Testis (tissue), 3 donors: ENCODE results near the gene PCBP4. TPM values are rescaled to one million over a fixed set of nuclear protein-coding genes. Genes with fewer than 3 reads are reported as not detected.
A peak's percentile ranks its signal among the peaks of the same experiment; 100 is the strongest.

ENCODE experiments used
- DNase-seq: peaks from one replicate; pipeline ENCODE4 v3.0.0-alpha.2; 2019
- H3K27ac ChIP-seq, 2 donors: fragments of 200-600 bp; sonication (generic); one replicate each; pipeline ENCODE4 v1.5.1; 2019
- H3K27me3 ChIP-seq: fragments of 200-600 bp; sonication (generic); one replicate; pipeline ENCODE4 v1.5.1; 2019
- H3K36me3 ChIP-seq: fragments of 200-600 bp; sonication (generic); one replicate; pipeline ENCODE4 v1.5.1; 2017; ENCODE audit warnings: low read depth; ENCODE audit errors: missing control alignments
- H3K4me1 ChIP-seq: fragments of 200-600 bp; sonication (generic); one replicate; pipeline ENCODE4 v1.5.1; 2019
- H3K4me3 ChIP-seq, 2 donors: fragments of 200-600 bp; sonication (generic); one replicate each; pipeline ENCODE4 v1.5.1; 2017 to 2019
- H3K9me3 ChIP-seq: fragments of 200-600 bp; sonication (generic); one replicate; pipeline ENCODE4 v1.5.1; 2017
- CTCF ChIP-seq, 3 experiments: fragments of 450-650 bp in 2 of 3; fragments of 200-600 bp in 1 of 3; sonication (generic) in 1 of 3; IDR thresholded peaks; one replicate each; pipeline ENCODE4 v1.5.1; 2016 to 2019; ENCODE audit warnings: antibody characterized with exemption in 3 of 3, mild to moderate bottlenecking in 2 of 3, moderate library complexity in 1 of 3
- POLR2A ChIP-seq: fragments of 450-650 bp; IDR thresholded peaks from one replicate; pipeline ENCODE4 v1.6.1; 2017; ENCODE audit warnings: antibody characterized with exemption, mild to moderate bottlenecking, moderate library complexity
- WGBS, 2 donors: methylation state at CpG; one replicate each; pipeline ENCODE4 v1.1.5; 2018; 5-methylcytosine and 5-hydroxymethylcytosine counted together
- intact Hi-C: fragments of 100-400 bp; cut with DNase I; formaldehyde crosslinking; loops from one replicate; pipeline ENCODE4 v1.15.1; 2023; ENCODE audit warnings: low total_unique reads
- polyA plus RNA-seq: library from polyadenylated mRNA; stranded (reverse); fragments of 350-450 nt; fragmentation: Illumina TruSeq; extraction: RNeasy Lipid Tissue Mini Kit (QIAGEN cat#74804); gene quantifications from one replicate; pipeline ENCODE4 v1.2.3, GENCODE V29; 2014; ENCODE audit warnings: low read depth, low replicate concordance; ENCODE audit not compliant: insufficient read depth
- total RNA-seq, 2 donors: library from RNA; depleted of rRNA; stranded (reverse); fragments of >200 nt; gene quantifications; one replicate each; pipeline ENCODE4 v1.2.3, GENCODE V29; 2016

The PCBP4 gene
- total and polyA plus RNA-seq, 3 donors from 2014 or later: 35.8 to 54.1 (median 47.1) TPM

GRCh38 chr3:51934139-51934850 lies 33.0 kb downstream of the PCBP4 start:
- Histone ChIP-seq H3K27me3 (no peaks in the 10 kb centered on the region), H3K4me1 (no peaks in the 10 kb centered on the region), H3K36me3 (no peaks in the 10 kb centered on the region), H3K9me3 (no peaks in the 10 kb centered on the region), H3K4me3 (no peak overlapping the region), H3K27ac (no peak overlapping the region)
- intact Hi-C loops: no loop called here
- WGBS, 2 donors: 95 to 100% methylated on average over 4 to 11 of the region's 11 CpGs
- no peak for TF ChIP-seq CTCF (IDR thresholded peaks at IDR 0.05)
- no peak for TF ChIP-seq POLR2A
- DNase-seq: peak; percentile 5

GRCh38 chr3:51933471-51934138 lies 33.6 kb downstream of the PCBP4 start:
- H3K4me1 ChIP-seq: no peaks in the 10 kb centered on the region
- no peaks in the 10 kb centered on the region for H3K27me3 ChIP-seq
- 95% methylated on average over 12 to 13 of the region's 13 CpGs for WGBS, 2 donors
- H3K4me3 ChIP-seq: no peak overlapping the region
- TF ChIP-seq CTCF (IDR thresholded peaks at IDR 0.05): no peak
- no peak for TF ChIP-seq POLR2A
- intact Hi-C loops: no loop called here
- H3K9me3 ChIP-seq: no peaks in the 10 kb centered on the region
- peak; percentile 11 for DNase-seq
- no peak overlapping the region for H3K27ac ChIP-seq
- H3K36me3 ChIP-seq: no peaks in the 10 kb centered on the region

DNA sequence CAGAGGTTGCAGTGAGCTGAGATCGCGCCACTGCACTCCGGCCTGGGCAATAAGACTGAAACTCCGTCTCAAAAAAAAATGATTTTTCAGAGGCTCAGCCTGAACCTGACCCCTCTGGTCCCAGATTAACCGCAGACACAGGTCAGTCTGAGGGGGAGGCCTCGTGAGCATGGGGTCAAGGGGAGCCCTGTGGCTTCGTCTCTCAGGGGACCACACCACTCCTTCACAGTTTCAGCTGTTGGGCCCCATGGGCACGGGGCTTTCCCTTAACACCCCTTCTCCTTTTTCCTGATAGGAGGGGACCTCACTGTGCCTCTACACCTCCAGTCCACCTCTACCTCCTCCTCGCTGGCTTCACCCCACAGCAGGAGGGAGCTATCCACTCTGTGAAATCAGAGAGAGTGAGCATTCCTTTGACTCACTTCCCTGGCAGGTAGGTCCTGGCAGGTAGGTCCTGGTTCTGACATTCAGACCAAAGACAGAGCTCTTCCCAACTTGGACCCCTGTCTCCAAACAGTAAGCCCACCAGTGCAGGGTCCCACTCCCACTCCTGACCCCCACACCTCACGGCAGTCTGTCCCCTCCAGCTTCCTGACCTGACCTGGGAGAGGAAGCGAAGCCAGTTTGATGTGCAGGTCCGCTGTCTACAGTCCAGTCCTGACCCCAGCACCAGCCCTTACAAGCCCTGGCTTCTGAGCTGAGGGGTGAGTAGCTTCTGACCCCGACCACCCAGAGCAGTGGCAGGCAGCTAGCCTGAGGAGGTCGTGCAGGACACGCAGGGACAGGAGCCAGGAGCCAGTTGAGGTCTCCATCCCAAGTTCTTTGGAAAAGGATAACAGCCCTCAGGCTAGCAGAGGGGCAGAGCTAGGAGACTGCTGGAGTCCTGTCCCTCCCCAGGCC lies 34.5 kb downstream of the PCBP4 start:
- TF ChIP-seq POLR2A: no peak
- no peak for TF ChIP-seq CTCF (IDR thresholded peaks at IDR 0.05)
- peak; percentile 9 for DNase-seq
- no peaks in the 10 kb centered on the region for H3K36me3 ChIP-seq

DNA sequence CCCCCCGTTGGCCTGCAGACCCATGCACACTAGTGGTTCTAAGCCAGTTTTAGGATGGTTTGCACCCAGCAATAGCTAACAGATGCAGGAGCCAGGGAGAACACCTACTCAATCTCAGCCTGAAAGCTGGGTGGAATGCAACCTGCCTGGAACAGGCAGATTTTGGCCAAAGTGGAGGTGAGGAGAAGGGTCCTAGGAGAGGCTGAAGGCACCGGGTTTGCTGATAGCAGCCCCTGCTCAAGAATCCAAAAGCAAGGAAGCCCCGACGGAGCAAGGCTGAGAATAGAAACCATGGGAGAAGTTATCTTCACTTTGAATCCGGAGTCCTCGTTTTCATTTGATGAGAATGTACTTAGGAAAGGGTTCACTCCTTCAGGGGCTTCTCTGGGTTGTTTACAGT lies 35.5 kb downstream of the PCBP4 start:
- no peaks in the 10 kb centered on the region for H3K4me1 ChIP-seq
- intact Hi-C loops: no loop called here
- H3K27me3 ChIP-seq: no peaks in the 10 kb centered on the region
- no peak overlapping the region for H3K27ac ChIP-seq
- 86 to 94% methylated on average over 6 of the region's 6 CpGs for WGBS, 2 donors
- TF ChIP-seq POLR2A (no peak), CTCF (IDR thresholded peaks at IDR 0.05) (no peak)
- H3K36me3 ChIP-seq: no peaks in the 10 kb centered on the region
- no peaks in the 10 kb centered on the region for H3K9me3 ChIP-seq
- no peak for DNase-seq
- H3K4me3 ChIP-seq: no peak overlapping the region

More for the DNA sequence above, 34.5 kb downstream of the PCBP4 start:
- no peaks in the 10 kb centered on the region for H3K4me1 ChIP-seq
- WGBS, 2 donors: 90 to 93% methylated on average over 13 to 15 of the region's 15 CpGs
- H3K27ac ChIP-seq: no peak overlapping the region
- H3K9me3 ChIP-seq: no peaks in the 10 kb centered on the region
- intact Hi-C loops: no loop called here
- H3K4me3 ChIP-seq: no peak overlapping the region
- no peaks in the 10 kb centered on the region for H3K27me3 ChIP-seq
